HEK293 (cell line): ENCODE data around the gene FKBP8.

Experiments used
- BCL11A ChIP-seq: fragments of 450-650 bp; formaldehyde crosslinking; IDR thresholded peaks from 2 replicates; pipeline ENCODE4 v1.5.1; 2016; ENCODE audit warnings: low read depth, missing biosample characterization, missing genetic modification characterization
- BCL11B ChIP-seq: fragments of 450-650 bp; formaldehyde crosslinking; IDR thresholded peaks from 2 replicates; pipeline ENCODE4 v1.5.1; 2016; ENCODE audit warnings: low read depth, missing biosample characterization, missing genetic modification characterization
- ELK4 ChIP-seq: IDR thresholded peaks from 2 replicates; pipeline ENCODE4 v1.6.1; 2011; ENCODE audit warnings: mild to moderate bottlenecking, low read depth, low read length, borderline replicate concordance
- IKZF3 ChIP-seq: fragments of 450-650 bp; IDR thresholded peaks from 2 replicates; pipeline ENCODE4 v1.5.0; 2018; ENCODE audit warnings: missing biosample characterization, mild to moderate bottlenecking, missing genetic modification characterization, moderate library complexity
- SCRT1 ChIP-seq: fragments of 450-650 bp; formaldehyde crosslinking; IDR thresholded peaks from 2 replicates; pipeline ENCODE4 v1.5.1; 2016; ENCODE audit warnings: missing biosample characterization, missing genetic modification characterization, borderline replicate concordance
- SP2 ChIP-seq: fragments of 450-650 bp; formaldehyde crosslinking; IDR thresholded peaks from 2 replicates; pipeline ENCODE4 v1.5.1; 2016; ENCODE audit warnings: missing biosample characterization, missing genetic modification characterization
- YY2 ChIP-seq: fragments of 450-650 bp; formaldehyde crosslinking; IDR thresholded peaks from 2 replicates; pipeline ENCODE4 v1.5.1; 2016; ENCODE audit warnings: missing biosample characterization, missing genetic modification characterization
- ZBTB17 ChIP-seq: fragments of 450-650 bp; formaldehyde crosslinking; IDR thresholded peaks from 2 replicates; pipeline ENCODE4 v1.5.1; 2016; ENCODE audit warnings: missing biosample characterization, missing genetic modification characterization
- ZFP37 ChIP-seq: fragments of 450-650 bp; formaldehyde crosslinking; IDR thresholded peaks from 2 replicates; pipeline ENCODE4 v1.5.1; 2016; ENCODE audit warnings: missing biosample characterization, missing genetic modification characterization
- ZIC2 ChIP-seq: fragments of 450-650 bp; formaldehyde crosslinking; IDR thresholded peaks from 2 replicates; pipeline ENCODE4 v1.5.1; 2016; ENCODE audit warnings: missing biosample characterization, missing genetic modification characterization
- ZNF10 ChIP-seq: fragments of 450-650 bp; formaldehyde crosslinking; IDR thresholded peaks from 2 replicates; pipeline ENCODE4 v1.5.1; 2017; ENCODE audit warnings: missing biosample characterization, missing genetic modification characterization
- ZNF148 ChIP-seq: fragments of 450-650 bp; formaldehyde crosslinking; IDR thresholded peaks from 2 replicates; pipeline ENCODE4 v1.5.0; 2017; ENCODE audit warnings: missing biosample characterization, missing genetic modification characterization, borderline replicate concordance
- ZNF18 ChIP-seq: fragments of 450-650 bp; formaldehyde crosslinking; IDR thresholded peaks from 2 replicates; pipeline ENCODE4 v1.5.1; 2016; ENCODE audit warnings: missing biosample characterization, missing genetic modification characterization
- ZNF19 ChIP-seq: fragments of 450-650 bp; formaldehyde crosslinking; IDR thresholded peaks from 2 replicates; pipeline ENCODE4; 2016; ENCODE audit warnings: missing biosample characterization, missing genetic modification characterization, low read depth
- ZNF2 ChIP-seq: fragments of 450-650 bp; formaldehyde crosslinking; IDR thresholded peaks from 2 replicates; pipeline ENCODE4 v1.5.1; 2016; ENCODE audit warnings: missing biosample characterization, missing genetic modification characterization
- ZNF280C ChIP-seq: fragments of 450-650 bp; formaldehyde crosslinking; IDR thresholded peaks from 2 replicates; pipeline ENCODE4 v1.5.1; 2016; ENCODE audit warnings: missing biosample characterization, missing genetic modification characterization
- ZNF366 ChIP-seq: fragments of 450-650 bp; formaldehyde crosslinking; conservative IDR thresholded peaks from 2 replicates; pipeline ENCODE4 v1.5.1; 2016; ENCODE audit warnings: missing biosample characterization, missing genetic modification characterization
- ZNF404 ChIP-seq: fragments of 450-650 bp; formaldehyde crosslinking; IDR thresholded peaks from 2 replicates; pipeline ENCODE4 v1.5.1; 2017; ENCODE audit warnings: missing biosample characterization, missing genetic modification characterization
- ZNF518A ChIP-seq: fragments of 450-650 bp; formaldehyde crosslinking; conservative IDR thresholded peaks from 2 replicates; pipeline ENCODE4 v1.5.1; 2016; ENCODE audit warnings: low read depth, missing biosample characterization, missing genetic modification characterization
- ZNF76 ChIP-seq: fragments of 450-650 bp; formaldehyde crosslinking; IDR thresholded peaks from 2 replicates; pipeline ENCODE4; 2016; ENCODE audit warnings: low read depth, missing biosample characterization, missing genetic modification characterization, borderline replicate concordance
- ZNF776 ChIP-seq: fragments of 450-650 bp; formaldehyde crosslinking; IDR thresholded peaks from 2 replicates; pipeline ENCODE4 v1.5.0; 2017; ENCODE audit warnings: missing biosample characterization, missing genetic modification characterization, borderline replicate concordance
- ZNF843 ChIP-seq: fragments of 450-650 bp; formaldehyde crosslinking; IDR thresholded peaks from 2 replicates; pipeline ENCODE4 v1.5.1; 2016; ENCODE audit warnings: missing biosample characterization, missing genetic modification characterization
- ZSCAN16 ChIP-seq: fragments of 450-650 bp; formaldehyde crosslinking; IDR thresholded peaks from 2 replicates; pipeline ENCODE4 v1.5.1; 2016; ENCODE audit warnings: missing biosample characterization, missing genetic modification characterization

Gene FKBP8

GRCh38 chr19:18522124-18522861, 21.1 kb downstream of the FKBP8 start (continued):
- TF ChIP-seq ZIC2 (tag by site-specific recombination), result no peak
- no peak for TF ChIP-seq ZNF280C
- TF ChIP-seq ZNF776 (tag by site-specific recombination), result no peak
- no peak for TF ChIP-seq ZFP37
- TF ChIP-seq ZNF76 (tag by site-specific recombination), result peak; percentile 80
- no peak for TF ChIP-seq ZNF843
- TF ChIP-seq IKZF3 (tag by site-specific recombination), result no peak
- TF ChIP-seq ZNF518A, result no peak
- TF ChIP-seq ZNF148 (tag by site-specific recombination), result no peak
- no peak for TF ChIP-seq ZNF404 (tag by site-specific recombination)
- no peak for TF ChIP-seq ZSCAN16 (tag by site-specific recombination)
- TF ChIP-seq ZNF366 (tag by site-specific recombination), result no peak
- peak; percentile 63; the same call in 1 of the 2 replicates for TF ChIP-seq ZNF2
- no peak for TF ChIP-seq ELK4
- 0 out of 2 replicates have a peak, but pooled peaks have one; percentile 13 for TF ChIP-seq BCL11A (tag by site-specific recombination)
- no peak for TF ChIP-seq ZNF10
- no peak for TF ChIP-seq SCRT1 (tag by site-specific recombination)
- peak; percentile 92 for TF ChIP-seq SP2
- TF ChIP-seq YY2 (tag by site-specific recombination), result no peak
- TF ChIP-seq ZBTB17 (tag by site-specific recombination), result no peak; the same call in 1 of the 2 replicates
- TF ChIP-seq ZNF18, result no peak
- no peak for TF ChIP-seq BCL11B (tag by site-specific recombination)
- no peak for TF ChIP-seq ZNF19 (tag by site-specific recombination)
